Right renal pelvis (tissue), 4 donors: ENCODE data around the gene GRM8. TPM values are rescaled to one million over a fixed set of nuclear protein-coding genes. Genes with fewer than 3 reads are reported as not detected.
A peak's percentile ranks its signal among the peaks of the same experiment; 100 is the strongest.

Source experiments
- DNase-seq, 4 donors: peaks; one replicate each; pipeline ENCODE4 v3.0.0-alpha.2; 2013; ENCODE audit warnings: low read depth in 4 of 4, low spot score in 3 of 4, missing footprints in 1 of 4
- polyA plus RNA-seq, 4 donors: library from polyadenylated mRNA; unstranded; fragments of 120-200 nt; gene quantifications; one replicate each; pipeline ENCODE4 v1.2.1, GENCODE V29; 2013; ENCODE audit not compliant: insufficient read length in 4 of 4

The GRM8 gene
- polyA plus RNA-seq, 4 donors, result 7.0 to 10.0 (median 8.9) TPM

- no peak for DNase-seq
Measured at GRCh38 chr7:127152423-127152822, 100.3 kb downstream of the GRM8 start.

GRCh38 chr7:127151379-127151778 is 101.4 kb downstream of the GRM8 start:
- no peak for DNase-seq

- no peak for DNase-seq
Measured at GRCh38 chr7:127150543-127150942, 102.2 kb downstream of the GRM8 start.

GRCh38 chr7:127146746-127147536 is 105.8 kb downstream of the GRM8 start:
- no peak for DNase-seq

GRCh38 chr7:127137146-127137545 is 115.6 kb downstream of the GRM8 start:
- no peak for DNase-seq

- DNase-seq, result no peak
Measured at GRCh38 chr7:127135871-127136485, 116.8 kb downstream of the GRM8 start.

GRCh38 chr7:127123220-127123619 is 129.5 kb downstream of the GRM8 start:
- DNase-seq, result no peak

GRCh38 chr7:127119517-127119916 is 133.2 kb downstream of the GRM8 start:
- no peak for DNase-seq

GRCh38 chr7:127114742-127115265 is 137.9 kb downstream of the GRM8 start:
- DNase-seq, result no peak

- peak; percentile 4 to 74 (median 68) for DNase-seq
Measured at GRCh38 chr7:127107601-127108007, 145.1 kb downstream of the GRM8 start.

- DNase-seq, result no peak
Measured at GRCh38 chr7:127093340-127093739, 159.4 kb downstream of the GRM8 start.

GRCh38 chr7:127091620-127092019 is 161.1 kb downstream of the GRM8 start:
- no peak for DNase-seq

GRCh38 chr7:127089146-127089545 is 163.6 kb downstream of the GRM8 start:
- DNase-seq, result no peak

GRCh38 chr7:127081539-127081938 is 171.2 kb downstream of the GRM8 start:
- DNase-seq, result no peak

- DNase-seq, result no peak
Measured at GRCh38 chr7:127080576-127080975, 172.2 kb downstream of the GRM8 start.

GRCh38 chr7:127066974-127067373 is 185.8 kb downstream of the GRM8 start:
- DNase-seq, result peak in 1 of 4 donors; percentile 1

GRCh38 chr7:127059475-127059874 is 193.3 kb downstream of the GRM8 start:
- no peak for DNase-seq

GRCh38 chr7:127057918-127058317 is 194.8 kb downstream of the GRM8 start:
- DNase-seq, result no peak

GRCh38 chr7:127056202-127056601 is 196.5 kb downstream of the GRM8 start:
- no peak for DNase-seq

GRCh38 chr7:127047521-127047920 is 205.2 kb downstream of the GRM8 start:
- DNase-seq, result no peak

GRCh38 chr7:127041689-127042452 is 210.9 kb downstream of the GRM8 start:
- DNase-seq, result no peak
